ENCODE results near the gene MYO1F. TPM values are rescaled to one million over a fixed set of nuclear protein-coding genes. Genes with fewer than 3 reads are reported as not detected.

Gene MYO1F
- total and polyA plus RNA-seq, 10 of the 15 experiments (the other 5 are each of a cell fraction or from before 2014, with no cell fraction given): 3.5 to 49.4 (median 31.3) TPM

GRCh38 chr19:8610936-8611300 is 33.7 kb upstream of the MYO1F start (continued):
- no peak for TF ChIP-seq ZBTB4 (CRISPR knock-in tag; IDR thresholded peaks at IDR 0.05)
- TF ChIP-seq CBFB (IDR thresholded peaks at IDR 0.05; ENCODE audit: low read depth): no peak
- no peak for TF ChIP-seq ZNF687 (IDR thresholded peaks at IDR 0.05)
- no peak for TF ChIP-seq CHD1 (IDR thresholded peaks at IDR 0.05; ENCODE audit: low read depth, low read length)
